ENCODE results near the gene OR4A5. TPM values are rescaled to one million over a fixed set of nuclear protein-coding genes. Genes with fewer than 3 reads are reported as not detected.

The OR4A5 gene, protein sequence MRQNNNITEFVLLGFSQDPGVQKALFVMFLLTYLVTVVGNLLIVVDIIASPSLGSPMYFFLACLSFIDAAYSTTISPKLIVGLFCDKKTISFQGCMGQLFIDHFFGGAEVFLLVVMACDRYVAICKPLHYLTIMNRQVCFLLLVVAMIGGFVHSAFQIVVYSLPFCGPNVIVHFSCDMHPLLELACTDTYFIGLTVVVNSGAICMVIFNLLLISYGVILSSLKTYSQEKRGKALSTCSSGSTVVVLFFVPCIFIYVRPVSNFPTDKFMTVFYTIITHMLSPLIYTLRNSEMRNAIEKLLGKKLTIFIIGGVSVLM
- not detected for total RNA-seq

DNA sequence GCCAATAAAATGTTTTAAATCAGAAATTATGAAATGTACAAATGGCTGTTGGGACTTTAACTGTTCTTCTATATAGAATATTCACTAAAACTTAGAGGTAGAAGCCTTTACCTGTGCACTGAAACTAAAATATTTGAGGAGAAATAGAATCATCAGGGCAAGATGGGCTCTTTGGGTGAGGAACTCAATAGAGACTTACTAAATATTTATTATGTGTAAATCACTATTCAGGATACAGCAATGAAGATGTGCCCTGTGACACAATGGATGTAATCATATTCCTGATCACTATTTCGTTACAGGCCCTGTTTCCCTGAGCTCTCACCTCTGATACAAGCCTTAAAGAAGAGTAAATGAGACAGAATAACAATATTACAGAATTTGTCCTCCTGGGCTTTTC lies at the start of gene OR4A5:
Gene OR4A5 (plus strand): TSS at position 301 of the 400 bp plus-strand sequence. CDS start 53 bp downstream, at position 354.

Other genes starting within 250 kb of the OR4A5 start
- not detected for gene OR4C46, start 102.8 kb upstream of the OR4A5 start, total RNA-seq

Measured in metanephros (tissue), 1 donor.